GM12875 (cell line): ENCODE measurements around the gene ANKRD65.
A peak's percentile ranks its signal among the peaks of the same experiment; 100 is the strongest.

Source experiments
- H3K4me3 ChIP-seq: one replicate; pipeline ENCODE4 v1.5.1; 2011; ENCODE audit warnings: low read depth, low read length, control low read depth
- TF ChIP-seq, protein P1 (sequence below): IDR thresholded peaks from 2 replicates; pipeline ENCODE4 v1.5.1; 2011; ENCODE audit warnings: low read depth, mild to moderate bottlenecking, control low read depth, inconsistent platforms, low read length, moderate library complexity, borderline replicate concordance; ENCODE audit not compliant: insufficient read depth

The ANKRD65 gene

DNA sequence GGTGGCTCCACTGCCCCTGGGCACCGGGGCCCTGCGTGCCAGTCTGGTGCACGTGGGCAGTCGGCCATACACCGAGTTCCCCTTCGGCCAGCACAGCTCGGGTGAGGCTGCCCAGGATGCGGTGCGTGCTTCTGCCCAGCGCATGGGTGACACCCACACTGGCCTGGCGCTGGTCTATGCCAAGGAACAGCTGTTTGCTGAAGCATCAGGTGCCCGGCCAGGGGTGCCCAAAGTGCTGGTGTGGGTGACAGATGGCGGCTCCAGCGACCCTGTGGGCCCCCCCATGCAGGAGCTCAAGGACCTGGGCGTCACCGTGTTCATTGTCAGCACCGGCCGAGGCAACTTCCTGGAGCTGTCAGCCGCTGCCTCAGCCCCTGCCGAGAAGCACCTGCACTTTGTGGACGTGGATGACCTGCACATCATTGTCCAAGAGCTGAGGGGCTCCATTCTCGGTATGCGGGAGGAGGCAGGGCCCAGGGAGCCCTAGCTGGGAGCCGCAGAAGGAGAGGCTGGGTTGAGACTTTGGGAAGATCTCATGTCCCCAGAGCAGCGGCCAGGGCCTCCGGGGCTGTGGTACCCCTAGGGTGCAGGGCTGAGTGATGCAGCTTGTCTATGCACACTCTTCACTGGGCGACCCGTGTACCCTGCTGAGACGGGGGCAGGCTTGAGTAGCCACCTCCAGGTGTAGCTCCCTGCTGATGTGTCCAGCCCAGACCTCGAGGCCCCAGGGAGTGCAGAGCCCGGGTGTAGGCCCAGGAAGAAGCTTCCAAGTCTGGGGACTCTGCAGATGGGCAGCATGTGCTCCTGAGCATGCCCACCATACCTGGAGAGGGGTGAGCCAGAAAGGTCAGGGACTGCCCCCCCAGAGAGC, 16.2 kb upstream of the ANKRD65 start:
- H3K4me3 ChIP-seq: no peak overlapping the region
- TF ChIP-seq, protein P1, sequence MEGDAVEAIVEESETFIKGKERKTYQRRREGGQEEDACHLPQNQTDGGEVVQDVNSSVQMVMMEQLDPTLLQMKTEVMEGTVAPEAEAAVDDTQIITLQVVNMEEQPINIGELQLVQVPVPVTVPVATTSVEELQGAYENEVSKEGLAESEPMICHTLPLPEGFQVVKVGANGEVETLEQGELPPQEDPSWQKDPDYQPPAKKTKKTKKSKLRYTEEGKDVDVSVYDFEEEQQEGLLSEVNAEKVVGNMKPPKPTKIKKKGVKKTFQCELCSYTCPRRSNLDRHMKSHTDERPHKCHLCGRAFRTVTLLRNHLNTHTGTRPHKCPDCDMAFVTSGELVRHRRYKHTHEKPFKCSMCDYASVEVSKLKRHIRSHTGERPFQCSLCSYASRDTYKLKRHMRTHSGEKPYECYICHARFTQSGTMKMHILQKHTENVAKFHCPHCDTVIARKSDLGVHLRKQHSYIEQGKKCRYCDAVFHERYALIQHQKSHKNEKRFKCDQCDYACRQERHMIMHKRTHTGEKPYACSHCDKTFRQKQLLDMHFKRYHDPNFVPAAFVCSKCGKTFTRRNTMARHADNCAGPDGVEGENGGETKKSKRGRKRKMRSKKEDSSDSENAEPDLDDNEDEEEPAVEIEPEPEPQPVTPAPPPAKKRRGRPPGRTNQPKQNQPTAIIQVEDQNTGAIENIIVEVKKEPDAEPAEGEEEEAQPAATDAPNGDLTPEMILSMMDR: no peak

DNA sequence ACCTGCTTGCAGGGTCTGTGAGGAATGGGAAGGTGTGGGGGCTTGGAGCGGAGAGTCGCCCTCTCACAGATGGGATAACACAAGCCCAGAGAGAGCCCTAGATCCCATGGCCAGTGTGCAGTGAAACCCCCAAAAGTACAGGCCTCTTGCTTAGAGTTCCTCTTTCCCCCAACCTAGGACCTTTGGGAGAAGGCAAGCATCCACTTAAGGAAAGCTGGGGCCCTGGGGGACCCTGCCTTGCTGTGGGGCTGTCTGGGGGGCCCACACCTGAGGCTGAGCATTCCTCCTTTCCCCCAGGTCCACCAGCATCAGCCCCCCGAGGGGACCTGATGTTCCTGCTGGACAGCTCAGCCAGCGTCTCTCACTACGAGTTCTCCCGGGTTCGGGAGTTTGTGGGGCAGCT, 15.6 kb upstream of the ANKRD65 start:
- TF ChIP-seq, protein P1: no peak
- no peak overlapping the region for H3K4me3 ChIP-seq

DNA sequence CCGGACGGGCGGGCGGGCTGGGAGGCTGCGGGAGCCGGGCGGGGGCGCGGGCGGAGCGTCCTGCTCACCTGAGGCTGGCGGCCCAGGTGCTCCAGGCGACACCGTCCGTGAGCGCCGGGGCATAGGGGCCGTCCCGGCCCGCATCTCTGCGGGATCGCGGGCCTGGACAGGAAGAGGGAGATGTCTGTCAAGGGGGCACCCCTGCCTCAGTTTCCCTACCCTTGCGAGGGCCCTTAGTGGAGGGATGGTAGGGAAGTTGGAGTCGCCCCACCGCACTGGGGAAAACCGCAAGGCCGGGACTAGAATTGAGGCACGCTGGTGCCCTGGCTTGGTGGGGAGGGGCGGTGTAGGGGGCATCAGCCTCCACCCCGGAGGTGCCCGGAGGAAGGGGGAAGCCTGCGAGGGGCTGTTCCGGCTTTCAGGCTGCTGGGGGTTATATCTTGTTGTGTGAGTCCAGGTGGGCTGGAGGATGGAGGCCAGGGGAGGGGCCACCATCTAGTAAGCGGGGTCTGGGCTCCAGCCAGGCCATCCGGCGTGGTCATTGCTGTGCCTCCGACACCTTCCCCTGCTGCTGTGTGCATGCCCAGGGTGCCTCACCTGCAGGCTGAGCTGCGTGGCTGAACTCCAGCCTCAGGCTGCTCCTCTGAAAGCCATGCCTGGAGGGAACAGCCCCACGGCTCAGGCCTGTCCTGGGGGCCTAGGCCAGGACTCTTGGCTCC, 15.0 kb upstream of the ANKRD65 start:
- TF ChIP-seq, protein P1: no peak
- peak overlapping the region; percentile 37 for H3K4me3 ChIP-seq

DNA sequence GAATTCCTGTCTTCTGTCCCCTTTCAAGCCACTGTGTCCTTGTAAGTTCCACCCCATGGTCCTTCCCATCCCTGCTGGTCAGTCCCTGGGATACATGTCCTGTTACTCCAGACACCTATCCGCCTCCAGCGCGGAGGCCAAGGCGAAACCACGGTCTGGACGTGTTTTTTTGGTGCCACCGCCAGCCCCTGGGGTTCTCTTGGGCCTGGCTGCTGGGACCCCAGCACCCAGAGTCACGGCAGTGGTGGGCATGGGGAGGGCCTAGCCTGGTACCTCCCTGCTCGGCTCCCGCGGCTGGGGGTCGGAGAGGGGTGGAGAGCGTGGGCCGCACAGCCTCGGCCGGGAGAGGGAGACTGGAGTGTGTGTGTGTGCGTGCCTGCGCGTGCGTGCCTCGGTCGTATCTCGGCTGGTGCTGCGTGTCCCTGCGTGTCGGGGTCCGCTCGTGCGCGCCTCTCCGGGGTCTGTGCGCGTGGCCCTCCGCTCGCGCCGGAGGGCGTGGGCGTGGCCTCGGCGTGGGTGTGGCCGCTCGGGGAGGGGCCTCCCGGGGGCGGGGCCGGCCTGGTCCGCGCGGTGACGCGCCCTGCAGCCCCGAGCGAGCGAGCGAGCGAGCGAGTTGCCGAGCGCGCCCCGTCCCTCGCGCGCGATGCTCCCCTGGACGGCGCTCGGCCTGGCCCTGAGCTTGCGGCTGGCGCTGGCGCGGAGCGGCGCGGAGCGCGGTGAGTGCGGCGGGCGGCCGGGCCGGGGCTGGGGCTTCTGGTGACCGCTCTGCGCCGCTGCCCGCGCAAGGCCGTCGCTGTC, 14.2 kb upstream of the ANKRD65 start, which contains the start of gene VWA1:
TSS of gene VWA1 (plus strand) at position 585 of the 798 bp plus-strand sequence. CDS start at position 644, 59 bp downstream.
- H3K4me3 ChIP-seq: peak within 1 kb of the TSS; percentile 42
- TF ChIP-seq, protein P1: no peak

DNA sequence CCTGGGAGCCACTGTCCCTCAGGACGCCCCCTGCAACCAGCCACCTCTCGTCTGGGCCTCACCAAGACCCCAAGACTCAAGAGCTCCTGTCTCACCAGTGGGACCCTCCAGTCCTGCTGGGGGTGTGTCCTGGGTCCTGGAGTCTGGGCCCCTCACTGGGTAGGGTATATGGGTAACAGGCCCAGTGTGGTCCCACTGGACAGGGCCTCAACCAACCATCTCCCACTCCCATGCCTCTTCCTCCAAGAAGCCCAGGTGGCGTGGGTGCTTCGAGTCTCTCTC, 13.7 kb upstream of the ANKRD65 start:
- TF ChIP-seq, protein P1: no peak
- H3K4me3 ChIP-seq: no peak overlapping the region

DNA sequence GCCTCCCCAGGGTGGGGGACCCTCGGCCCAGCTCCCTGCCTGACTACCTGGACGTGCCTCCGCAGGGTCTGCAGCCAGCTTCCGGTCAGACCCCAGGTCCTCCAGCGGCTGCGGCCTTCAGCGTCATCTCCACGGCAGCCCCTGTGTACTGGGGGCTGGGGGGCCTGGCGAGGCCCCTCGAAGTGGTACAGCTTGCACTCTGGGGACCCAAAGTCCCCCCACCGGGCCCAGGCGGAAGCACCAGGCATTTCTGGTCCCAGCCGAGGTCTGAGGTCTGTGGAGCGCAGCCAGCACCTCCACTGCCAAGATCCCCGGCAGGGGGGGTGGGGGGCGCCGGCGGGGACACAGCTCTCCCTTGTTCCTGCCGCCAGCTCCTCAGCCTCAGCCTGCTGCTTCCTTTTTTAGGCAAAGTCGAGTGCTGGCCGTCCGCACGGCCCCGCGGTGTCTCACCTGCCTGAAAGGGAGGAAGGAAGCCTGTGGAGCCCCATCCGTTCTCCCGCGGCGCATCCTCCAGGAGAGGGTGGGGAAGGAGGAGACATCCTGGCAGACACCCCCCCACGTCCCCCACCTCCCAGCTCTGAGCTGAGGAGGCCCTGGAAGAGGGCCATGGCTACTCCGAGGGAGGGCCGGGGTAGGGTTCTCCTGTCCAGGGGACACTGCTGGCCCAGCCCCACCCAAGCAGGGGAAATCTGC, 13.2 kb upstream of the ANKRD65 start:
- TF ChIP-seq, protein P1: no peak
- no peak overlapping the region for H3K4me3 ChIP-seq
